HCT116 (cell line): ENCODE results near the gene DLG5. TPM values are rescaled to one million over a fixed set of nuclear protein-coding genes. Genes with fewer than 3 reads are reported as not detected.
A peak's percentile ranks its signal among the peaks of the same experiment; 100 is the strongest.

Experiments used
- ATAC-seq: fragments of 200-7000 bp; cut with Tn5 transposase; 2 replicates; pipeline ENCODE4 v1.9.1; 2020; ENCODE audit warnings: mild to moderate bottlenecking, moderate library complexity
- BruUV-seq: library from RNA; stranded (reverse); fragments of 400-500 nt; replicated peaks from 2 replicates; lab custom pipeline; 2021; lab: Mats Ljungman, UMichigan
- CTCF ChIA-PET: fragments of 300-600 bp; sonication (Branson Sonifier 250); formaldehyde crosslinking; loops from one replicate; lab custom pipeline; 2021; ENCODE audit warnings: antibody characterized with exemption; lab: Charles Lee
- POLR2A ChIA-PET: fragments of 300-600, 350-600 bp; sonication (Branson Sonifier 250); formaldehyde crosslinking; loops from one replicate; lab custom pipeline; 2021; ENCODE audit warnings: antibody characterized with exemption; lab: Charles Lee
- RAD21 ChIA-PET, 2 experiments: fragments of 300-600 bp; sonication (Branson Sonifier 250); formaldehyde crosslinking; loops; one replicate each; lab custom pipeline; 2023; ENCODE audit warnings: low total read pairs in 2 of 2; ENCODE audit not compliant: uncharacterized antibody in 2 of 2, unreplicated experiment in 2 of 2, low non-redundant PET in 1 of 2; lab: Charles Lee
- DNase-seq: peaks from one replicate; pipeline ENCODE4 v3.0.0-alpha.2; 2010; ENCODE audit warnings: low read depth, low spot score
- H2AFZ ChIP-seq: fragments of 200-600 bp; shearing (Covaris generic), sonication (generic); 2 replicates; pipeline ENCODE4 v1.6.1; 2017; ENCODE audit warnings: low read depth, mixed run types, mixed read lengths, antibody characterized with exemption, low read length; ENCODE audit not compliant: poor library complexity, severe bottlenecking
- H3K27ac ChIP-seq: 2 replicates; pipeline ENCODE4 v1.5.1; 2012; ENCODE audit warnings: low read depth, low read length
- H3K27me3 ChIP-seq: fragments of 200-600 bp; sonication (generic); 2 replicates; pipeline ENCODE4 v1.6.1; 2016; ENCODE audit warnings: mixed run types, low read length, mixed read lengths; ENCODE audit not compliant: insufficient read depth
- H3K36me3 ChIP-seq, 2 experiments: fragments of 200-500 bp in 1 of 2; fragments of 200-600 bp in 1 of 2; sonication (Bioruptor generic) in 1 of 2; sonication (generic) in 1 of 2; 2 replicates each; pipeline versions ENCODE4 v1.5.1 to v1.6.1; 2014 to 2016; ENCODE audit warnings: low read length in 2 of 2, inconsistent platforms in 1 of 2, mixed read lengths in 1 of 2, mixed run types in 1 of 2; ENCODE audit not compliant: insufficient read depth in 2 of 2, control insufficient read depth in 1 of 2
- H3K4me1 ChIP-seq, 2 experiments: fragments of 200-600 bp in 1 of 2; sonication (generic) in 1 of 2; 2 replicates each; pipeline versions ENCODE4 v1.5.1 to v1.6.1; 2012 to 2017; ENCODE audit warnings: low read length in 2 of 2, inconsistent platforms in 1 of 2, mild to moderate bottlenecking in 1 of 2, mixed read lengths in 1 of 2, mixed run types in 1 of 2, moderate library complexity in 1 of 2; ENCODE audit not compliant: insufficient read depth in 2 of 2, control insufficient read depth in 1 of 2
- H3K4me2 ChIP-seq: fragments of 200-600 bp; sonication (generic); 2 replicates; pipeline ENCODE4 v1.6.1; 2017; ENCODE audit warnings: mixed run types, low read length, mixed read lengths
- H3K4me3 ChIP-seq, 2 experiments: fragments of 200-600 bp in 1 of 2; sonication (generic) in 1 of 2; replicated peaks in 1 of 2; 2 replicates each; pipeline ENCODE4 v1.5.1; 2011 to 2016; ENCODE audit warnings: low read length in 2 of 2, control low read depth in 1 of 2, low read depth in 1 of 2, mild to moderate bottlenecking in 1 of 2, mixed read lengths in 1 of 2, mixed run types in 1 of 2
- H3K79me2 ChIP-seq: fragments of 200-600 bp; sonication (generic); 2 replicates; pipeline ENCODE4 v1.6.1; 2017; ENCODE audit warnings: mild to moderate bottlenecking, mixed run types, low read length, moderate library complexity, mixed read lengths; ENCODE audit not compliant: insufficient read depth
- H3K9ac ChIP-seq: fragments of 200-600 bp; sonication (generic); 2 replicates; pipeline ENCODE4 v1.6.1; 2016; ENCODE audit warnings: low read length, mixed read lengths
- H3K9me2 ChIP-seq: fragments of 200-600 bp; sonication (generic), shearing (Covaris generic); 2 replicates; pipeline ENCODE4 v1.6.1; 2017; ENCODE audit warnings: mixed run types, mild to moderate bottlenecking, moderate library complexity; ENCODE audit not compliant: insufficient read depth
- H3K9me3 ChIP-seq, 2 experiments: fragments of 200-500 bp in 1 of 2; fragments of 200-600 bp in 1 of 2; sonication (Bioruptor generic) in 1 of 2; sonication (generic) in 1 of 2; 2 replicates each; pipeline ENCODE4 v1.6.1; 2014 to 2017; ENCODE audit warnings: low read length in 2 of 2, mixed read lengths in 2 of 2, inconsistent platforms in 1 of 2, low read depth in 1 of 2, mild to moderate bottlenecking in 1 of 2, mixed run types in 1 of 2, moderate library complexity in 1 of 2; ENCODE audit not compliant: control insufficient read depth in 1 of 2, insufficient read depth in 1 of 2
- H4K20me1 ChIP-seq: fragments of 200-600 bp; sonication (generic), shearing (Covaris generic); 2 replicates; pipeline ENCODE4 v1.6.1; 2017; ENCODE audit warnings: mixed run types, mild to moderate bottlenecking, moderate library complexity; ENCODE audit not compliant: insufficient read depth
- CEBPB ChIP-seq: IDR thresholded peaks from 2 replicates; pipeline ENCODE4 v1.6.1; 2012; ENCODE audit warnings: low read depth
- EZH2 ChIP-seq: fragments of 200-600 bp; sonication (generic); IDR thresholded peaks from 2 replicates; pipeline ENCODE4 v1.6.1; 2017; ENCODE audit warnings: antibody characterized with exemption, mixed run types
- FOSL1 ChIP-seq: IDR thresholded peaks from 2 replicates; pipeline ENCODE4 v1.6.1; 2012; ENCODE audit warnings: low read depth
- POLR2A ChIP-seq: IDR thresholded peaks from 2 replicates; pipeline ENCODE4 v1.7.0; 2011; ENCODE audit warnings: borderline replicate concordance; ENCODE audit not compliant: insufficient read depth, insufficient read length; ENCODE audit errors: extremely low read depth
- POLR2AphosphoS5 ChIP-seq: IDR thresholded peaks from 2 replicates; pipeline ENCODE4 v1.6.1; 2011; ENCODE audit warnings: mild to moderate bottlenecking, low read depth, low read length, moderate library complexity
- RAD21 ChIP-seq: IDR thresholded peaks from 2 replicates; pipeline ENCODE4 v1.6.1; 2012; ENCODE audit warnings: low read depth, mild to moderate bottlenecking
- SP1 ChIP-seq: IDR thresholded peaks from 2 replicates; pipeline ENCODE4 v1.6.1; 2012; ENCODE audit warnings: low read depth
- ZFX ChIP-seq: fragments of 450-650 bp; IDR thresholded peaks from 2 replicates; pipeline ENCODE4 v1.6.1; 2017
- intact Hi-C: fragments of 100-400 bp; cut with micrococcal nuclease; formaldehyde crosslinking; loops from 2 replicates; pipeline ENCODE4 v1.10.0; 2022
- total RNA-seq: library from RNA; stranded (reverse); gene quantifications from one replicate; pipeline ENCODE4 v1.2.1, GENCODE V29; 2021; ENCODE audit not compliant: unreplicated experiment
- TF ChIP-seq, protein P1 (sequence below), 3 experiments: fragments of 200-600 bp in 1 of 3; sonication (generic) in 1 of 3; IDR thresholded peaks in 2 of 3; conservative IDR thresholded peaks in 1 of 3; 2 replicates each; pipeline ENCODE4 v1.5.1; 2012 to 2017; ENCODE audit warnings: low read depth in 2 of 3, low read length in 2 of 3, antibody characterized with exemption in 1 of 3, borderline replicate concordance in 1 of 3, control low read depth in 1 of 3, mild to moderate bottlenecking in 1 of 3, mixed read lengths in 1 of 3, mixed run types in 1 of 3, moderate library complexity in 1 of 3; ENCODE audit not compliant: insufficient read depth in 1 of 3
- TF ChIP-seq, protein P2 (sequence below): IDR thresholded peaks from 2 replicates; pipeline ENCODE4 v1.6.1; 2012
- TF ChIP-seq, protein P3 (sequence below): IDR thresholded peaks from 2 replicates; pipeline ENCODE4 v1.6.1; 2012

Gene DLG5
- total RNA-seq, 1 experiment from 2014 or later, result 44.8 TPM

DNA sequence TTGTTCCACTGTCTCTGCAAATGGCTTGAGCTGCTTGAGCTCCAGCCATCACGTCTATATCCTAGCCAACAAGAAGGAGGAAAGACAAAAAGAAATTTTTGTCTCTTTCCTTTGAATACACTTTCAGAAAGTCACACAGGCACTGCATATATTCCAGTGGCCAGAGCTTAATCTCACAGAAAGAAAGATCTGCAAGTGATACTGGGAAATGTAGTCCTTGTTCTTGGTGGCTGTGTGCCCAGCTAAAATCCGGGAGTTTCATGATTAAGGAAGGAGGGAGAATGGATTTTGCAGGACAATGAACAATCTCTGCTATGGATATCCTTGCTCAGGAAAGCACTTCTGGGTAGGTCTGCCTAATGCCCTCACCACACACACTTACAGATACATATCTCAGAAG lies 19.5 kb upstream of the DLG5 start:
- ChIA-PET POLR2A (no interaction called here), CTCF (interaction anchor here (1.0 kb wide), 1 partner anchor 28 kb away, joined by 3 read pairs; no protein-coding TSS in a partner anchor)
- peak overlapping the region; percentile 97 for H2AFZ ChIP-seq
- no peaks in the 10 kb centered on the region for H3K79me2 ChIP-seq
- no peak for DNase-seq
- no peak overlapping the region for H3K4me2 ChIP-seq
- TF ChIP-seq, protein P1, sequence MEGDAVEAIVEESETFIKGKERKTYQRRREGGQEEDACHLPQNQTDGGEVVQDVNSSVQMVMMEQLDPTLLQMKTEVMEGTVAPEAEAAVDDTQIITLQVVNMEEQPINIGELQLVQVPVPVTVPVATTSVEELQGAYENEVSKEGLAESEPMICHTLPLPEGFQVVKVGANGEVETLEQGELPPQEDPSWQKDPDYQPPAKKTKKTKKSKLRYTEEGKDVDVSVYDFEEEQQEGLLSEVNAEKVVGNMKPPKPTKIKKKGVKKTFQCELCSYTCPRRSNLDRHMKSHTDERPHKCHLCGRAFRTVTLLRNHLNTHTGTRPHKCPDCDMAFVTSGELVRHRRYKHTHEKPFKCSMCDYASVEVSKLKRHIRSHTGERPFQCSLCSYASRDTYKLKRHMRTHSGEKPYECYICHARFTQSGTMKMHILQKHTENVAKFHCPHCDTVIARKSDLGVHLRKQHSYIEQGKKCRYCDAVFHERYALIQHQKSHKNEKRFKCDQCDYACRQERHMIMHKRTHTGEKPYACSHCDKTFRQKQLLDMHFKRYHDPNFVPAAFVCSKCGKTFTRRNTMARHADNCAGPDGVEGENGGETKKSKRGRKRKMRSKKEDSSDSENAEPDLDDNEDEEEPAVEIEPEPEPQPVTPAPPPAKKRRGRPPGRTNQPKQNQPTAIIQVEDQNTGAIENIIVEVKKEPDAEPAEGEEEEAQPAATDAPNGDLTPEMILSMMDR (IDR thresholded peaks at IDR 0.05 in 2 of 3, conservative IDR thresholded peaks at IDR 0.05 in 1 of 3; ENCODE audit: borderline replicate concordance in 1 of 3, insufficient read depth in 1 of 3, low read depth in 2 of 3, low read length in 2 of 3), result no peak
- TF ChIP-seq POLR2A (no peak), ZFX (no peak), RAD21 (no peak), EZH2 (no peak), FOSL1 (no peak), SP1 (no peak), CEBPB (no peak), POLR2AphosphoS5 (no peak)
- TF ChIP-seq, protein P2, sequence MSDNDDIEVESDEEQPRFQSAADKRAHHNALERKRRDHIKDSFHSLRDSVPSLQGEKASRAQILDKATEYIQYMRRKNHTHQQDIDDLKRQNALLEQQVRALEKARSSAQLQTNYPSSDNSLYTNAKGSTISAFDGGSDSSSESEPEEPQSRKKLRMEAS, result no peak
- TF ChIP-seq, protein P3, sequence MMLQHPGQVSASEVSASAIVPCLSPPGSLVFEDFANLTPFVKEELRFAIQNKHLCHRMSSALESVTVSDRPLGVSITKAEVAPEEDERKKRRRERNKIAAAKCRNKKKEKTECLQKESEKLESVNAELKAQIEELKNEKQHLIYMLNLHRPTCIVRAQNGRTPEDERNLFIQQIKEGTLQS, result no peak
- TF ChIP-seq, all 23 proteins: peak for 0
- RAD21 ChIA-PET, result no interaction called here
- intact Hi-C loops, result no loop called here
- no TSS peak for BruUV-seq
- no peak overlapping the region for H3K27ac ChIP-seq
- H4K20me1 ChIP-seq, result no peaks in the 10 kb centered on the region
- H3K9me2 ChIP-seq, result no peaks in the 10 kb centered on the region
- peaks cover 31 to 60% of the 10 kb centered on the region in 2 experiments for H3K4me1 ChIP-seq
- no peaks in the 10 kb centered on the region for H3K27me3 ChIP-seq
- H3K36me3 ChIP-seq, result no peaks in the 10 kb centered on the region
- H3K4me3 ChIP-seq, result no peak overlapping the region
- peaks cover 0 to 5% of the 10 kb centered on the region in 2 experiments; a peak in 1 of 4 replicates for H3K9me3 ChIP-seq
- no peak for ATAC-seq
- H3K9ac ChIP-seq, result no peak overlapping the region
